Measurements from ENCODE around the gene GNRHR.
"Not testable (repeated sequence)": the region's sequence is repeated elsewhere in the genome, so short reads cannot be mapped to it uniquely, and the experiment has no call there.

GNRHR gene

DNA sequence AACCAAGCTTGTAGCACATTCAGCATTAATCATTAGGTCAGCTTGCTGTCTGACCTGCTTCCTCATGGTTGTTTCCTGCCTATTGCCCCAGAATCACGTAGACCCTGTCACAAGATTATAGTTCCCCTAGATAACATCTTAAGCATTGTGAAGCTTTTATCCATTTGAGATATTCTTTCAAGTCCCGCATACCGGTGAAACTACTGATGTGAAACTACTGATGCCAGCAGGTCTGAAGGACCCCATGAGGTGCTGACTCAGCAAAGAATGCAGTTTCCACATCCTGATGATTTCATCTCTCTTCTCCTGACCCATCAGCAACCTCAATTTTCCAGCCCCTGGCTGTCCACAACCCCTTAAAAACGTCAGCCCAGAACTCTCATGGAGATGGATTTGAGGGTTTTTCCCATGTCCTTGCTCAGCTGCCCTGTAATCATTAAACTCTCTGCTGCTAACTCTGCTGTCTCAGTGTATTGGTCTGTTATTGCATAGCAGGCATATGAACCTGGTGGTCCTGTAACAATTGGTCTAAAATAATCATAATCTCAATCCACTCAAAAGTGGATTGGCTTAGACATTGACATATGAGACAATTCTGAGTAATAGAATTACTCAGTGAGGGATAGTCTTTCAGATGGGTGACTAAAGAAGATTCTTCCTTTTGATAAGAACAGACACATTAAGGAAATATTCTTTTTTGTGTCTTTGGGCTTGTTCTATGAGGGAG, 26.9 kb downstream of the GNRHR start:
- DNase-seq: no peak

DNA sequence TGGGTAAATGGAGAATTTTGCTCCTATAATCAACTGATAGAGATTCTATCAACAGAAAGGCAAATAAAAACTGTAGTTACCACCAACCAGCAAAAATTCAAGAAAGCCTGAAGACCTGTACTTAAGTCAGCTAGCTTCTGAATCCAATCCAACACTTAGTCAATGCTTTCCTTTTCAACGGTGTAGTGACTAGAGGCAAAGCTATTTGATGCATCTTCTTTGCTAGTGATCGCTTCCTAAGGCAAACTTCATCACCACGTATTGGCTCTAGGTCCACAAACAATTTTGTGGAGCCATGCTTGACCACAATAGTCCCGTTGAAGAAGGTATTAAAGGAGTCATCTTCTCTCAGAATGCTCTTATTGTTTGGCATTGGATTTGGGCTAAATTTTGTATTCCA, 28.2 kb downstream of the GNRHR start:
- DNase-seq: no peak

DNA sequence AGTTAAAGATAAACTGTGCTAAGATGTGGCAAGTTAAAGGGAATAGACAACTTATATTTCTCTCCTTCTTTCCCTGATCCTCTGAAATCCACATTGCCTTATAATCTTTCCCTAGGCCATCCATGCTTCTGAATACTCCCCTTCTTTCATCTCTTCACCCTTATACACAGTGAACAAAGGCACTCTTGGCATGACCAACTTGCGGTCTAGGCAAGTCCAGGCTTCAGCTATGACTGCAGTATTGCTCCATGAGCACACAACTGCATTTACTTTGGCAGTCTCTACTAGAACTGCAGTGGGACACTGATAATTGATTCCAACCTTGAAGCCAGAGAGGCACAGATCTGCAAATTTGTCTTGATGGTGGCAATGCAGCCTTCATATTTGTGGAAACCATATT, 29.1 kb downstream of the GNRHR start:
- DNase-seq: no peak

DNA sequence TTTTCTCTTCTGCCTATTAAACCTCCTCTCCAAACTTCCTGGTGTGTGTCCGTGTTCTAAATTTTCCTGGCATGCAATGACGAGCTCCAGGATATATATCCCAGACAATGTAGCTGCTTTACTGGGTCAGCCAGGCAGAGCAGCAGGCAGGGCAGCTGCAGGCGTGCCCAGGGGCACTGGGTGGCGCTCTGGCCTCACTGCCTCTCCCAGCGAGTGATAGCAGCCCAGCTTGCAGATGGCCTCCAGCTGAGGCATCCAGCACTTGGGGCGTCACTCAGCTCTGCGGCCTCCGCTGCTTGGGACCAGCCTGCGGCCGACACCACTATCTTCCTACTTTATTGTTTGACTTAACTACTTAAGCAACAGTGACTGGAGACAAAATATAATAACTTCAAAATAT, 30.2 kb downstream of the GNRHR start:
- no peak for DNase-seq

DNA sequence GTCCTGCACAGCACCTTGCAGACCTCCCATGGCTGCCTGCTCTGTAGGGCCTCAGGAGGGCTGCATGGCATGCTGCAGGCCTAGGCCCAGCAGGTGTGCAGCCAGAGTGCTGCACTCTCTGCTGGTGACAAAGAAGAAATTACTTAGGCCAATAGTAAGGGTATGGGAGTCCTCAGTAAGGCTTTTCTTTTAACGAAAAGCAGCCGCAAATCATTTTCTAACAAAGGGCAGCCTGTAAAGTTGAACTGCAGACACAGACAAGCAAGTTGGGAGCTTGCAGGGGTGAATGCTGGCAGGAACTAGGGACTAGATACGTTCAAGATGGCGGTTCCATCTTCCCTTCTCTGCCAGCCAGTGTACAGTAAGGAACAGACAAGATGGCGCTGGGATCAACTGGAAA, 30.8 kb downstream of the GNRHR start:
- no peak for DNase-seq

DNA sequence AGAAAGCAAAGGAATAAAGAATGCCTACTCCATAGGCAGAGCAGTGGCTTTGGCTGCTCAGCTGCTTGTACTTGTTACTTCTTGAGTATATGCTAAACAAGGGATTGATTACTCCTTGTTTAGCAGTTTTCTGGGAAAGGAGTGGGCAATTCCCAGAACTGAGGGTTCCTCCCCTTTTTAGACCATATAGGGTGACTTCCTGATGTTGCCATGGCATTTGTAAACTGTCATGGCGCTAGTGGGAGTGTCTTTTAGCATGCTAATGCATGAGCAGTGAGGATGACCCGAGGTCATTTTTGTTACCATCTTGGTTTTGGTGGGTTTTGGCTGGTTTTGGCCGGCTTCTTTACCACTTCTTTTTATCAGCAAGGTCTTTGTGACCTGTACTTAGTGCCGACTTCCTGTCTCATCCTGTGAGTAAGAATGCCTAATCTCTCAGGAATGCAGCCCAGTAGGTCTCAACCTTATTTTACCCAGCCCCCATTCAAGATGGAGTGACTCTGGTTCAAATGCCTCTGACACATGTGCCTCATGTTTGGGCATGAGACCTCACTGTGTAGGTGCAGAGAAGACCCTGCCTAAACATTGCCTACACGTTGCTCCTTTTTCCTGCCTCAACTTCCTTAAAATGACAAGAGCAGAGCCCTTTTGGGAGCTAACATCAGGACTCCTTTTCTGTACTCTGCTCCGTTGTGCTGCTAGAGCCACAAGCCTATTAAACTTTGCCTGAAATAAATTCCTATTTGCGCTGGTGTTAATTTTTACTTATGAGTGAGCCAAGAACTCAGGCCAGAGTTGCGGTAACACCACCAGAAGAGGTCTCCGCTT, 32.2 kb downstream of the GNRHR start:
- no peak for DNase-seq

DNA sequence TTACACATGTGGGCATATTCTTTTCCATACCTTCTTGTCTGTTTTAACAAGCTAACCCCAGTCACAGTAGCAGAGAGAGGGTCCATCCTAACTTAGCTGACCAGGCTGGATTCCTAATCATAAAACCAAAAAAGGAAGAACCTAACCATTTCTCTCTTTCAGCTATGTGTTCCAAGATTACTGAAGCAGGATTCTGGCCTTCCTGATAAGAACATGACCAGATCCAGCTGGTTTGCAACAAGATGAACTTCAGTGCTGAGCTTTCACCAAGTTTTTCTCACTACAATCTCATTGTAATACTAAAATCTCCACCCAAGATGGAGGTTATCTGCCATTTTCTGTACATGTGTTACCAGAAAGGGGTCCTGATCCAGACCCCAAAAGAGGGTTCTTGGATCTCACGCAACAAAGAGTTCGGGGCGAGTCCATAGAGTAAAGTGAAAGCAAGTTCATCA, 32.8 kb downstream of the GNRHR start:
- no peak for DNase-seq

DNA sequence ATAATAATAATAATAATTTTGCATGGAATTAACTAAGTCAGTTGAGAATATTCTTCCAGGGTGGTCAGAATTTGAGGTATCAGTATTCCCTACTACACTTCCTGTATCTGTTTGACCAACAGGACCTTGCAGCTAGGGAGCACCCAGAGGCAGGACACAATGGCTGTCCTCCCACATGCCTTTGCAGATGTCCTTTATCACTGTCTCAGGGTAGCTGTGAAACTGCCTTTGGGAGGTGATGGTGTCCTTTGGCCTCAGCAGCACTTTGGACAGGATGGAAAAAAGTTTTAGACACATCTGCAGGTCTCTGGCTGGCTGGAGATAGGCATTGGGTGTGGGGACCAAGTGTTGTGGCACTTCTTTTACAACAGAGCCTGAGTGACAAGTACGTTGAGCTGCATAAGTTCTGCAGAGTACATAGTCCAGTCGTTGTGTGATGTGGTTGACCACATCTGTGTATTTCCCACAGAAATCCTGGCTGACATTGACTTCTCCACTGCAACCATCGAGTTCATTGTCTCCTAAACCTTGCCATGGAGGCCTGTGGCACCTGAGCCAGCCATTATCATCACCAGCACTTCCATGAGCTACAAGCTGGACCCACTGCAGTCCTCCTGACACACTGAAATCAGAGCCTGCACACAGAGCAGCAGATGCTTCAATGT, 34.1 kb downstream of the GNRHR start:
- no peak for DNase-seq

DNA sequence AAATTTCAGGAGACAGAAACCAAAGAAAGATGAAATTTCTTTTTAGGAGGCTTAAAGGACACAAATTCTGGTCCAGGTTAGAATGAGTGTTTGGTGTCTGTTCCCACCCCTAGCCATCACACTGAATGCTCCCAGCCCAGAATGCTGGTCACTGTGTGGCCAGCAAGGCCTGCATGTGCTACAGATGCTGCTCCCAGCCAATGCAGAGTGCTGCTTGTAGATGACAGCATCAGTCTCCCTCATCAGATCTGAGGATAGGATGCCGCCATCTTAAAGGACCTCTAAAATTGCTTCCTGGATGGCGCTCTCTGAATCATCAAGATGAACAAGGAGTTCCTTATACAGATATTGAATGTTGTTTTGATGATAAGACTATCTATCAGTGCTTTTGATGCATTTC, 35.3 kb downstream of the GNRHR start:
- DNase-seq: no peak

DNA sequence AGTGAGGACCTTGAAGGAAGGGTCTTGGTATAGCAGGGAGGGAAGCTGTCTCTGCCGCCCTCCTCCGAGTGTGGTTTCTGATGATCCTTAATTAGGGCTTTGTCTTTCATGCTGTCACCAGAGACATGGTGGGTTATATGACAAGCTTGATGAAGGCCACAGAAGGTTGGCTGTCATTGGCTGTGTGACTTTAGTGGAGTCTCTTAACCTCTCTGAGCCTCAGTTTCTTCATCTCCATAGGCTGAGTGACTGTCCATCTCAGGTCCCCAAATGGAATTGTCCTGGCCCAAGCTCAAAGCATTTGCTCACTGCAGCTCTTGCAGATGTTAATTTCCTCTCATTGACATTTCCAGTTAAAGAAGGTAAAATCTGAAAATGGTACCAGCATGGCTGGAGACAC, 36.6 kb downstream of the GNRHR start:
- no peak for DNase-seq

DNA sequence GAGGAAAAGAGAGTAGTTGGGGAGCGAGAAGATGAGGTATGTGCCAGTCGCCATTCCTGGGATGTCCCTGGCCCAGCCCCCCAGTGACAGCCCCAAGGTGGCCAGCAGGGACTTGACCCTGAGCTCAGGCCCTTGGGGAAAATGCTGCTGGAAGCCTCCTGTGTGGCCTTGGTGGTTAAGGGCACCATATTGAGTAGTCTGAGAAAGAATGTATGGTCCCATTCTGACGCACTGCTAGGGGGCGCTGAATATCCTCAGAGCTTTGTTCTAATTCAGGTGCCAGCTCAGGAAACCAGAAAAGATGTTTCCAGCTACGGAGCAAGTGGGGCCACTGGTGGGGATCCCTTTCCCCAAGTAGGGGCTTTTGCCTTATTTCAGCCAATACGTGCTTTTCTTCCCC, 39.2 kb downstream of the GNRHR start:
- no peak for DNase-seq

DNA sequence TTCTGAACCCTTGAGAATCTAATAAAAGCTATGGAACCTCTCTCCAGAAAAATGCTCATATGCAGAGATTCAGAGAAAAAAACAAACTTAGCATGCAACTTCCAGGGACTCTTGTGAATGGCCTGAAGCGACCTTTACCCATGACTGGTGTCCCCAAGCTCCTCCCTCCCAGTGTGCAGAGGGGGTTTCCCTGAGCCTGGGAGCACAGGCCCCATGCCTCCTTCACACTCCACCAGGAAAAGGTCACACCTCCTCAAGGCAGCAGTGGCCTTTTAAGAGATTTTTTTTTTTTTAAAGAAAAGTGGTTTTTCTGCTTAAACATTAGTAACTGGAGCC, 40.0 kb downstream of the GNRHR start:
- DNase-seq: no peak

DNA sequence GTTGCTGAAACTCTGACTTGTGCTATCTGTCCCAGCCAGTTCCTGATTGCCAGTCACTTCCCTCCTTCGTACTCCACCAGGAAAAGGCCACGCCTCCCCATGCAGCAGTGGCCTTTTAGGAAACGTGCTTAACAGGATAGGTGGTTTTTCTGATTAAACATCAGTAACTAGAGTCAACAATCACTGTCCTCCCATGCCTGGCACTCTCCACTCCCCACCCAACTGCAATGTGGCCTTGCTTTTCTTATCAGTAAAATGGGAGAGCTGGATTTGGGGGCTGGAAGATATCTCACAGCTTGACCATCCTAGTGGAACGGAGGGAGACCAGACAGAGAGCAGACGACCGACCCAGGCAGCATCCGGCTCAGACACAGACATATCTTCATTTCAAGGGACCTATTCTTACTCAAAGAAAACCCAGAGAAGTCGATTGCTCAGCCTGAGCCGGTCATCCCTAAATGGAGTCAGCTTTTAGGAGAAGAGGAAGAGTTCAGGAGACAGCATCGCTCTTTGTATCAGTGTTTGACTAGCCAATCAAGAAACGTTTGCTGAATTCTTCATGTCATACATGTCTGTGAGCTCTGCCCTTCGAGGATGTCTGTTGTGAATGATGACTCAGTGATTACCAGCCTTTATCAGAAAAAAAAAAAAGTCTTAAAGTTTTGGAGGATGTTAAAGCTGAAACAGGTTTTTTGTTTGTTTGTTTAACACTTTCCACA, 40.5 kb downstream of the GNRHR start:
- DNase-seq: no peak

DNA sequence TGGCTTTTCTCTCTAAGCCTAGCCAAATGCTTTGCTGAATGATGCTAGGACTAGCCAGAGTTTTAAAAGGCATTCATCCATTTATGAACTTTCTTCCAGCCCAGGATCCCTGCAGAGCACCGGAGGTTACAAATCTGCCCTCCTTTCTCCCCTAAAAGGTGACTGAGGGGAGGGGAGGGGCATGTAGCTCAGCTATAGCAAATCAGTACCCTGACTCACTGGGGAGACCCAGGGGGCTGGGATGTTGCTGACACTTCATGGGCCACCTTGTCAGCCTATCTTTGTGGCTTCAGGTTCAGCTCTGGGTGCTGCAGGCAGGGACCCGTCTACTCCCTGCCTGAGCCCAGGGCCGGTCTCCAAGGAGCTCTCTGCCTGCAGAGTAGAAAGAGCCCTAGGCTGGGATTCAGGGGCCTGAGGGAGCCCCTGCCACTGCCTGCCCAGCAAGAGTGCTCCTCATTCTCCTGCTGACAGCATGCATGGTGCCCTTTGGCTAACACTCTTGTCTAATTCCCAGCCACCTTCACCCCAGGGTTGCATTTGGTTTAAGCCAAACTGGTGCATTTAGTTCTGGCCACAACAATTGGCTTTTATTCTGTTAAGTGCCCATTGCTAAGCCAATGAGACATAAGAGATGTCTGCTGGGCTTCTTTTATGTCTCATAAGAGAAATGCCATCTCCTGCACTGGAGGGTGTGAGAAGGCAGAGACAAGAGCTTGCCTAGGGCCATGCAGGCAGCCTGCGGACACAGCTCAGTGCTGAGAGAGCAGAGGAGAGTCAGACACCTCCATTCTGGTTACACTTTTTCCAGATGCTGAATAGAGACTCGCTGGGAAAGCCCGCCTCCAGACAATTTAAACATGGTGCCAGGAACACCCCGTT, 41.3 kb downstream of the GNRHR start:
- DNase-seq: no peak

DNA sequence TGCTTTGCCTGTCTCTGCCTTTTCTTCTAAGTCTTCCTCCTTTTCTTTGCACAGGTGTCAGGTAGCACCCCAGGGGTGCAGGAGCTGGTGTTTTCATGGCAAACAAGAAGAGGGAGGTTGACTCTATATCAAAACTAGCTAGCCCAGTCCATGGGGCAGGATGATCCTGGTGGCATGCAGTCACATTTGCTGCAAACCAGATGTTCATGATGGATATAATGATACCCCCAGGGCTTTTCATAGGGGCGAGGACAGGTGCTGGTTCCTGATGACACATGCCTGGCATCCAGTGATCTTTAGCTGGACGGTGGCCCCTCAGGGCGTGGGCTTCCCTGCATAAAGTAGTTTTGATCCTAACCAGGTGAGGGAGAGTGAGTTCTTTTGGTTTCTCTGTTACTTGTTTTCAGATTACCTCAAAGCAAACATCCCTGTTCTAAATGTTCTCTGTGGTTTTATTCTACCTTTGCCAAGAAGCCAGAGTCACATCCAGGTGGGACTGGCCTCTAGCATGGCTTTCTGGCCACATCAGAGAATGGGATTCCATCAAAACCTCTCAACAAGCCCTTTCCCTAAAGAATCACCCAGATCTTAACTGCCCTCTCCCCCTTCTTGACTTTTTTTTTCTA, 42.1 kb downstream of the GNRHR start:
- no peak for DNase-seq

DNA sequence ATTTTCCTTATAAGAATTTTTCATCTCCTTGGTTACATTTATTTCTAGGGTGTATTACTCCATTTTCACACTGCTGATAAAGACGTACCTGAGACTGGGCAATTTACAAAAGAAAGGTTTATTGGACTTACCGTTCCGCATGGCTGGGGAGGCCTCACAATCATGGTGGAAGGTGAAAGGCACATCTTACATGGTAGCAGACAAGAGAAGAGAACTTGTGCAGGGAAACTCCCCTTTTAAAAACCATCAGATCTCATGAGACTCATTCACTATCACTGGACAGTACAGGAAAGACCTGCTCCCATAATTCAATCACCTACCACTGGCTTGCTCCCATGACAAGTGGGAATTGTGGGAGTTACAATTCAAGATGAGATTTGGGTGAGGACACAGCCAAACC, 47.5 kb downstream of the GNRHR start:
- not testable (repeated sequence) for DNase-seq

DNA sequence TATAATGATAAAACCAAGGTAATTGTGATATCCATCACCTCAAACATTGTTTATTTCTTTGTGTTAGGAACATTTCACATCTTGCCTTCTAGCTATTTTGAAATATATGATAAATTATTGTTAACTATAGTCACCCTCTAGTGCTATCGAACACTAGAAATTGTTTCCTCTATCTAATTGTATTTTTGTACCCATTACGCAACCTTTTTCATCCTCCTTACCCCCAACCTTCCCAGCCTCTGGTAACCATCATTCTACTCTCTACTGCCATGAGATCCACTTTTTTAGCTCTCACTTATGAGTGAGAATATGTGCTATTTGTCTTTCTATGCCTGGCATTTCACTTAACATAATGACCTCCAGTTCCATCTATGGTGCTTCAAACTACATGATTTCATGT, 49.3 kb downstream of the GNRHR start:
- DNase-seq: no peak

DNA sequence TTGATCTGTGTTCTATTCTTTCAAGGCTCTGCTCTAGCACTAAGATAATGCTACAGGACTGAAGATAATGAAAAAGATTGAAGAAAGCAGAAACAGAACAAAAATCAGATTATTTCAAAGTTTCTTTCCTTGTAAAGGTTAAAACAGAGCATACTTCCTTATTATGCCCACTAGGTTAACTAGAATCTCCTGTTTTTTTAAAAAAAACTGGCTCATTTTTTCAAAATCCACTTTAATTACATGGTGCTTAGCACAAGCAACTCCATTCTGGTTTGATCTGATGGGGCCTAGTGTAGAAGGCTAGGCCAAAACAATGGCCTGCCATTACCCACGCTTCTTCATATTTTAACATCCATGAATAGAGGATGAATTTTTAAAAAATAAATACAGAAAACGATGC, 52.0 kb downstream of the GNRHR start:
- no peak for DNase-seq

DNA sequence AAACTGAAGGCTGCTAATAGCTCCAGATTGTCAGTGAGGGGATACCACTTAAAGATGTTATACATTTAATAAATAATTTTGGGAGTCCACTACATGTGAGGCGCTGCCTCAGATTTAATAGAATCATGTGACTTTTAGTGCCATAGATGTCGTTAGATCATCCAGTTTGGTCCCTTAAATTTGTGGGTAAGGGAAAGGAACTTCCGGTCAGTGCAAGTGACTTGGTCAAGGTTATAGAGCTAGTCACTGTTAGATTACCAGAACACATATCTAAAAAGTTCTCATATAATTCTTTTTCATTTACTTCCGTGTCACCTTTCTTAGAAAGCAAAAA, 52.7 kb downstream of the GNRHR start:
- no peak for DNase-seq

DNA sequence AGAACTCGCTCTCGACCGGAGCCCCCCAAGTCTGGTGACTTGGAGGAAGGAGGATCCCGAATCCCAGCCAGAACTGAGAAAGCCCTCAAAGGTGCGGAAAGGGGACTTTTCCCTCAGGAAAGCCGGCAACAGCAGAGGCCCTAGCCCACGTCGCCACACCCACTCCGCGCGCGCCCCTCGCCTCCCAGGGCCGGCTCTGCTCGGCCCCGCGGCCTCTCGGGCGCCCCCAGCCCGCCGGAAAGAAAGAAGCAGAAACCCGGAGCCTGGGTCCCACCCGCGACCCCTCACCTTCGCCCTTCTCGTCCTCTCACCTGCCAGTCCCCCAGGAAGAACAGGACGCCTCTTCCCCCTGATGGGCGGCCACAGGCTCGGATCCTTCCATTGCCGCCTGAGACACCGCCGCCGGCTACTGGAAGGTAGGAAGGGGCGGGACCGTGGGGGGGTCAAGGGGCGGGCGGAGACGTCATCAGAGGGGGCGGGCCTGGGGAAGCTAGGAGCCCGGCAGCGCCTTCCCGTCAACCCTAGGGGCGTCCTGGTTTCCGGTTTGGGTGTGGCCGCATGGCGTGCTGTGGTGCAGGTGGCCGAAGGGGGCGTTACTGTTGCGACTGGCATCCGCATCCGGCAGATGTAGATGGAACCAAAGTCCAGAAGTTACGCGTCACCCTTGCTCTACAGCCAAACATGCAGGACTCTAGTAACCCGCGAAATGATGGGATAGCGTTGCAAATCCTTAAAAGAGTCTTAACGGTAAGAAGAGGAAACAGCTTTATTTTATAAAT, 53.3 kb downstream of the GNRHR start, which contains the start of gene UBA6:
UBA6 (minus strand) TSS at position 418 of the 779 bp plus-strand sequence; CDS start at position 382, 36 bp downstream.
- DNase-seq: peak; percentile 74 to 95

All from NCI-H446 (cell line).